ENCODE results near the gene FAHD1. TPM values are rescaled to one million over a fixed set of nuclear protein-coding genes. Genes with fewer than 3 reads are reported as not detected.
A peak's percentile ranks its signal among the peaks of the same experiment; 100 is the strongest.
"Not testable (repeated sequence)": the region's sequence is repeated elsewhere in the genome, so short reads cannot be mapped to it uniquely, and the experiment has no call there.

Gene FAHD1
- polyA plus RNA-seq, 1 donor from 2014 or later = 19.0 TPM

- Mint-ChIP-seq H3K4me3 (no peak overlapping the region), H3K9me3 (peaks cover 0 to 11% (median 1%) of the 10 kb centered on the region in 3 donors), H3K27ac (no peak overlapping the region), H3K36me3 (peaks cover 2% of the 10 kb centered on the region), H3K4me1 (no peaks in the 10 kb centered on the region), H3K27me3 (no peaks in the 10 kb centered on the region)
Measured at GRCh38 chr16:1794221-1794871, 32.7 kb upstream of the FAHD1 start.

- H3K27ac Mint-ChIP-seq = no peak overlapping the region
- H3K9me3 Mint-ChIP-seq = peaks cover 0 to 14% (median 1%) of the 10 kb centered on the region in 3 donors
- H3K4me3 Mint-ChIP-seq = no peak overlapping the region
- no peaks in the 10 kb centered on the region for H3K27me3 Mint-ChIP-seq
- no peaks in the 10 kb centered on the region for H3K4me1 Mint-ChIP-seq
- peaks cover 2% of the 10 kb centered on the region for H3K36me3 Mint-ChIP-seq
Measured at GRCh38 chr16:1794908-1795666, 31.9 kb upstream of the FAHD1 start.

- Mint-ChIP-seq H3K9me3 (peaks cover 0 to 20% (median 4%) of the 10 kb centered on the region in 3 donors), H3K27ac (peak overlapping the region in 1 of 3 donors; percentile 53), H3K4me3 (peak overlapping the region in 1 of 4 donors; percentile 17)
- not testable (repeated sequence) for H3K36me3 Mint-ChIP-seq, H3K27me3 Mint-ChIP-seq, H3K4me1 Mint-ChIP-seq
Measured at GRCh38 chr16:1799263-1799662, 27.7 kb upstream of the FAHD1 start.

GRCh38 chr16:1800701-1801100 is 26.3 kb upstream of the FAHD1 start:
- Mint-ChIP-seq H3K4me3 (no peak overlapping the region), H3K9me3 (peaks cover 0 to 20% (median 4%) of the 10 kb centered on the region in 3 donors), H3K27ac (no peak overlapping the region), H3K4me1 (no peaks in the 10 kb centered on the region), H3K36me3 (peaks cover 5% of the 10 kb centered on the region), H3K27me3 (no peaks in the 10 kb centered on the region)

- H3K36me3 Mint-ChIP-seq = peaks cover 8% of the 10 kb centered on the region
- no peaks in the 10 kb centered on the region for H3K27me3 Mint-ChIP-seq
- H3K27ac Mint-ChIP-seq = no peak overlapping the region
- peaks cover 0 to 2% (median 0%) of the 10 kb centered on the region in 3 donors for H3K9me3 Mint-ChIP-seq
- H3K4me1 Mint-ChIP-seq = no peaks in the 10 kb centered on the region
- no peak overlapping the region for H3K4me3 Mint-ChIP-seq
Measured at GRCh38 chr16:1807626-1808025, 19.4 kb upstream of the FAHD1 start.

- no peak overlapping the region for H3K4me3 Mint-ChIP-seq
- H3K27me3 Mint-ChIP-seq = no peaks in the 10 kb centered on the region
- H3K4me1 Mint-ChIP-seq = peaks cover 0 to 5% (median 0%) of the 10 kb centered on the region in 3 donors
- H3K27ac Mint-ChIP-seq = no peak overlapping the region
- H3K36me3 Mint-ChIP-seq = peaks cover 8% of the 10 kb centered on the region
- H3K9me3 Mint-ChIP-seq = peaks cover 0 to 2% (median 0%) of the 10 kb centered on the region in 3 donors
Measured at GRCh38 chr16:1808691-1809090, 18.3 kb upstream of the FAHD1 start.

GRCh38 chr16:1809281-1809801 is 17.7 kb upstream of the FAHD1 start:
- Mint-ChIP-seq H3K27ac (no peak overlapping the region), H3K36me3 (peaks cover 8% of the 10 kb centered on the region), H3K27me3 (no peaks in the 10 kb centered on the region), H3K4me1 (peaks cover 0 to 5% (median 0%) of the 10 kb centered on the region in 3 donors), H3K9me3 (peaks cover 0 to 2% (median 0%) of the 10 kb centered on the region in 3 donors), H3K4me3 (no peak overlapping the region)

GRCh38 chr16:1810106-1810505 is 16.9 kb upstream of the FAHD1 start:
- Mint-ChIP-seq H3K36me3 (peaks cover 8% of the 10 kb centered on the region), H3K27ac (no peak overlapping the region), H3K9me3 (peaks cover 0 to 2% (median 0%) of the 10 kb centered on the region in 3 donors), H3K4me3 (no peak overlapping the region), H3K4me1 (peaks cover 0 to 5% (median under 1%) of the 10 kb centered on the region in 3 donors), H3K27me3 (no peaks in the 10 kb centered on the region)

- Mint-ChIP-seq H3K27ac (no peak overlapping the region), H3K4me3 (no peak overlapping the region), H3K27me3 (no peaks in the 10 kb centered on the region), H3K9me3 (peaks cover 0 to 2% (median 0%) of the 10 kb centered on the region in 3 donors), H3K36me3 (peaks cover 9% of the 10 kb centered on the region), H3K4me1 (peaks cover 0 to 5% (median 2%) of the 10 kb centered on the region in 3 donors)
Measured at GRCh38 chr16:1810536-1810935, 16.5 kb upstream of the FAHD1 start.

GRCh38 chr16:1812732-1813163 is 14.3 kb upstream of the FAHD1 start:
- Mint-ChIP-seq H3K9me3 (no peaks in the 10 kb centered on the region), H3K36me3 (peaks cover 2% of the 10 kb centered on the region)

GRCh38 chr16:1815461-1815860 is 11.5 kb upstream of the FAHD1 start:
- peaks cover 0 to 5% (median 2%) of the 10 kb centered on the region in 3 donors for H3K4me1 Mint-ChIP-seq
- no peaks in the 10 kb centered on the region for H3K27me3 Mint-ChIP-seq
- no peaks in the 10 kb centered on the region for H3K9me3 Mint-ChIP-seq
- H3K36me3 Mint-ChIP-seq = peaks cover 2% of the 10 kb centered on the region
- no peak overlapping the region for H3K27ac Mint-ChIP-seq
- no peak overlapping the region for H3K4me3 Mint-ChIP-seq

More at GRCh38 chr16:1812732-1813163, 14.3 kb upstream of the FAHD1 start:
- H3K27ac Mint-ChIP-seq = no peak overlapping the region
- no peak overlapping the region for H3K4me3 Mint-ChIP-seq
- H3K4me1 Mint-ChIP-seq = peaks cover 0 to 5% (median 2%) of the 10 kb centered on the region in 3 donors
- H3K27me3 Mint-ChIP-seq = no peaks in the 10 kb centered on the region

- no peaks in the 10 kb centered on the region for H3K9me3 Mint-ChIP-seq
- peaks cover 2% of the 10 kb centered on the region for H3K36me3 Mint-ChIP-seq
- H3K4me3 Mint-ChIP-seq = no peak overlapping the region
- H3K4me1 Mint-ChIP-seq = peaks cover 1 to 5% (median 2%) of the 10 kb centered on the region in 3 donors
- H3K27me3 Mint-ChIP-seq = no peaks in the 10 kb centered on the region
- H3K27ac Mint-ChIP-seq = no peak overlapping the region
Measured at GRCh38 chr16:1816396-1817275, 10.4 kb upstream of the FAHD1 start.

GRCh38 chr16:1817276-1817589 is 9.8 kb upstream of the FAHD1 start:
- H3K4me3 Mint-ChIP-seq = no peak overlapping the region
- H3K27me3 Mint-ChIP-seq = no peaks in the 10 kb centered on the region
- H3K9me3 Mint-ChIP-seq = no peaks in the 10 kb centered on the region
- peaks cover 1 to 5% (median 2%) of the 10 kb centered on the region in 3 donors for H3K4me1 Mint-ChIP-seq
- no peak overlapping the region for H3K27ac Mint-ChIP-seq
- H3K36me3 Mint-ChIP-seq = peaks cover 2% of the 10 kb centered on the region

- Mint-ChIP-seq H3K27ac (no peak overlapping the region), H3K9me3 (no peaks in the 10 kb centered on the region), H3K36me3 (peaks cover 2% of the 10 kb centered on the region)
Measured at GRCh38 chr16:1817716-1818115, 9.3 kb upstream of the FAHD1 start.

More at GRCh38 chr16:1817716-1818115, 9.3 kb upstream of the FAHD1 start:
- Mint-ChIP-seq H3K4me1 (peaks cover 1 to 5% (median 2%) of the 10 kb centered on the region in 3 donors), H3K4me3 (no peak overlapping the region), H3K27me3 (no peaks in the 10 kb centered on the region)

Measured in IgD-negative memory B cell (primary cell).